HG02885 (cell line): ENCODE results near the gene BPIFA1.

Experiments used
- ATAC-seq: cut with Tn5 transposase; IDR thresholded peaks from one replicate; pipeline ENCODE4 v1.9.1; 2021; ENCODE audit warnings: mild to moderate bottlenecking; ENCODE audit not compliant: unreplicated experiment, poor library complexity

The BPIFA1 gene

GRCh38 chr20:33235696-33236095 is at the start of gene BPIFA1:
BPIFA1 (plus strand) TSS chr20:33235996; CDS start chr20:33237712, 1,716 bp downstream.
- ATAC-seq: no peak

GRCh38 chr20:33187491-33187890 is 48.3 kb upstream of the BPIFA1 start:
- no peak for ATAC-seq

- ATAC-seq: no peak
Measured at GRCh38 chr20:33188421-33188820, 47.4 kb upstream of the BPIFA1 start.

GRCh38 chr20:33191484-33191883 is 44.3 kb upstream of the BPIFA1 start:
- no peak for ATAC-seq

- ATAC-seq: no peak
Measured at GRCh38 chr20:33191955-33192354, 43.8 kb upstream of the BPIFA1 start.

GRCh38 chr20:33192912-33193501 is 42.8 kb upstream of the BPIFA1 start:
- ATAC-seq: no peak

- no peak for ATAC-seq
Measured at GRCh38 chr20:33199026-33199425, 36.8 kb upstream of the BPIFA1 start.

- ATAC-seq: no peak
Measured at GRCh38 chr20:33202451-33202850, 33.3 kb upstream of the BPIFA1 start.

GRCh38 chr20:33203444-33203843 is 32.4 kb upstream of the BPIFA1 start:
- no peak for ATAC-seq

- no peak for ATAC-seq
Measured at GRCh38 chr20:33209789-33210188, 26.0 kb upstream of the BPIFA1 start.

- no peak for ATAC-seq
Measured at GRCh38 chr20:33210371-33210770, 25.4 kb upstream of the BPIFA1 start.

GRCh38 chr20:33211817-33212424 is 23.9 kb upstream of the BPIFA1 start:
- ATAC-seq: no peak

GRCh38 chr20:33217052-33217451 is 18.7 kb upstream of the BPIFA1 start, which contains the start of gene BPIFA3:
BPIFA3 (plus strand) TSS chr20:33217352; CDS start chr20:33217537, 185 bp downstream.
- no peak for ATAC-seq

GRCh38 chr20:33224399-33224798 is 11.4 kb upstream of the BPIFA1 start:
- ATAC-seq: no peak

- ATAC-seq: no peak
Measured at GRCh38 chr20:33229843-33230242, 6.0 kb upstream of the BPIFA1 start.

GRCh38 chr20:33231237-33231636 is 4.6 kb upstream of the BPIFA1 start:
- ATAC-seq: no peak

- no peak for ATAC-seq
Measured at GRCh38 chr20:33232486-33233072, 3.2 kb upstream of the BPIFA1 start.

- ATAC-seq: no peak
Measured at GRCh38 chr20:33233129-33233774, 2.5 kb upstream of the BPIFA1 start.

GRCh38 chr20:33234050-33234449 is 1.7 kb upstream of the BPIFA1 start:
- ATAC-seq: no peak

- ATAC-seq: no peak
Measured at GRCh38 chr20:33236351-33236750, 555 bp downstream of the BPIFA1 start.

- ATAC-seq: no peak
Measured at GRCh38 chr20:33237989-33238388, 2.2 kb downstream of the BPIFA1 start.
